Activated CD8-positive, alpha-beta T cell treated with anti-CD3 and anti-CD28 coated beads for 36 hours (primary cell): Measurements from ENCODE around the gene NLK. TPM values are rescaled to one million over a fixed set of nuclear protein-coding genes. Genes with fewer than 3 reads are reported as not detected.

Experiments used
- ATAC-seq: fragments of 200-7000 bp; cut with Tn5 transposase; one replicate; pipeline ENCODE4 v1.10.0; 2021; ENCODE audit warnings: mild to moderate bottlenecking, moderate library complexity
- CTCF ChIA-PET: fragments of 350-600 bp; sonication (Branson Sonifier 250); formaldehyde crosslinking; loops from one replicate; lab custom pipeline; 2021; ENCODE audit warnings: antibody characterized with exemption; lab: Charles Lee
- POLR2A ChIA-PET: fragments of 350-600 bp; sonication (Branson Sonifier 250); formaldehyde crosslinking; loops from one replicate; lab custom pipeline; 2021; ENCODE audit warnings: antibody characterized with exemption; lab: Charles Lee
- DNase-seq: peaks from one replicate; pipeline ENCODE4 v3.0.0-alpha.2; 2020
- H3K27ac Mint-ChIP-seq: one replicate; pipeline ENCODE4 v1.8.0; 2021; ENCODE audit warnings: mild to moderate bottlenecking, mixed read lengths
- H3K27me3 Mint-ChIP-seq: one replicate; pipeline ENCODE4 v1.8.0; 2021; ENCODE audit warnings: mixed read lengths
- H3K36me3 Mint-ChIP-seq: one replicate; pipeline ENCODE4 v1.8.0; 2021; ENCODE audit warnings: low read depth, mixed read lengths
- H3K4me1 Mint-ChIP-seq: one replicate; pipeline ENCODE4 v1.8.0; 2021; ENCODE audit warnings: low read depth, mixed read lengths
- H3K4me3 Mint-ChIP-seq: one replicate; pipeline ENCODE4 v1.8.0; 2021; ENCODE audit warnings: mild to moderate bottlenecking, moderate library complexity, mixed read lengths
- H3K9me3 Mint-ChIP-seq: one replicate; pipeline ENCODE4 v1.8.0; 2021; ENCODE audit warnings: mixed read lengths
- intact Hi-C: fragments of 100-400 bp; cut with micrococcal nuclease; formaldehyde crosslinking; loops from one replicate; pipeline ENCODE4 v1.10.0; 2022
- total RNA-seq, 2 experiments: library from RNA; stranded (reverse); gene quantifications; one replicate each; pipeline ENCODE4 v1.2.3, GENCODE V29; 2021
- TF ChIP-seq, protein P1 (sequence below): fragments of 200-600 bp; IDR thresholded peaks from one replicate; pipeline ENCODE4 v1.8.0; 2022; ENCODE audit warnings: antibody characterized with exemption, mild to moderate bottlenecking

The NLK gene
- total RNA-seq, 2 experiments from 2014 or later = 7.3 to 7.8 TPM

DNA sequence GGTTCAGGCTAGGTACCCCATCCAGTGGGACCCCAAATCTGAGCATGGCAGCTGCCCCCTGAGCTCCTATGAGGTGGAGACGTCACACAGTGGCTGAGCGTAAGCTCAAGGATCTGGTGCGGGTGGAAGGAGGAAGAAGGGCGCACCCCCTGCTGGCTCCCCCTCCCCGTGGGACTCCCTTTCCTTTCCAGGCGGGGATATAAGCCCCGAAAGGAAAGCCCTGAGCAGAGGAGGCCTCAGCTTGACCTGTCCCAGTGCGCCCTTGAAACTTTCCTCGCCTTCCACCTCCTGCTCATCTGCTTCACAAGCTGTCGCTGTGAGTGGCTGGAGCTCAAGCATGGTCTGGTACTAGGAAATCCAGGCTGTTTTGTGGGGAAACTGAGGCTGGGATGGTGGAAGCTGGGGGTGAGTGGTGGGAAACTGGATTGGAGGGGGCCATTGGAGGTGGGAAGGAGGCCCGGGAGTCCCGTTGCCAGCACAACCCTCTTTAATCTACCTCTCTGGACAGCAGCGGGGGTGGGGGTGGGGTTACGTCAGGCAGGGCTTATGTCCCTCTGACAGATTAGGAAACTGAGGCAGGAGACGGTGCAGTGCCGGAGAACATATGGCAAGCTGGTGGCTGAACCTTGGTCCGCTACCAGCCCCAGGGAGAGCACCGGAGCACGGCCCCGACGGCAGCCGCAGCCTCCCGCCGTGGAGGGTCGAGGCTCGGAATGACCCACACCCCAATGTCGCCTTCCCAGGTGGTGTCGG is 184.3 kb downstream of the NLK start:
- POLR2A ChIA-PET = no interaction called here
- peaks cover 38% of the 10 kb centered on the region for H3K27me3 Mint-ChIP-seq
- TF ChIP-seq, protein P1, sequence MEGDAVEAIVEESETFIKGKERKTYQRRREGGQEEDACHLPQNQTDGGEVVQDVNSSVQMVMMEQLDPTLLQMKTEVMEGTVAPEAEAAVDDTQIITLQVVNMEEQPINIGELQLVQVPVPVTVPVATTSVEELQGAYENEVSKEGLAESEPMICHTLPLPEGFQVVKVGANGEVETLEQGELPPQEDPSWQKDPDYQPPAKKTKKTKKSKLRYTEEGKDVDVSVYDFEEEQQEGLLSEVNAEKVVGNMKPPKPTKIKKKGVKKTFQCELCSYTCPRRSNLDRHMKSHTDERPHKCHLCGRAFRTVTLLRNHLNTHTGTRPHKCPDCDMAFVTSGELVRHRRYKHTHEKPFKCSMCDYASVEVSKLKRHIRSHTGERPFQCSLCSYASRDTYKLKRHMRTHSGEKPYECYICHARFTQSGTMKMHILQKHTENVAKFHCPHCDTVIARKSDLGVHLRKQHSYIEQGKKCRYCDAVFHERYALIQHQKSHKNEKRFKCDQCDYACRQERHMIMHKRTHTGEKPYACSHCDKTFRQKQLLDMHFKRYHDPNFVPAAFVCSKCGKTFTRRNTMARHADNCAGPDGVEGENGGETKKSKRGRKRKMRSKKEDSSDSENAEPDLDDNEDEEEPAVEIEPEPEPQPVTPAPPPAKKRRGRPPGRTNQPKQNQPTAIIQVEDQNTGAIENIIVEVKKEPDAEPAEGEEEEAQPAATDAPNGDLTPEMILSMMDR = no peak
- H3K9me3 Mint-ChIP-seq = no peaks in the 10 kb centered on the region
- ATAC-seq = no peak
- no peaks in the 10 kb centered on the region for H3K36me3 Mint-ChIP-seq
- CTCF ChIA-PET = interaction anchor here (1.3 to 1.5 kb wide), 2 partner anchors 25 to 190 kb away, joined by 4 to 5 read pairs; no protein-coding TSS in a partner anchor
- no peak for DNase-seq
- H3K27ac Mint-ChIP-seq = no peak overlapping the region
- no peak overlapping the region for H3K4me3 Mint-ChIP-seq
- H3K4me1 Mint-ChIP-seq = peaks cover 9% of the 10 kb centered on the region
- intact Hi-C loops = no loop called here

DNA sequence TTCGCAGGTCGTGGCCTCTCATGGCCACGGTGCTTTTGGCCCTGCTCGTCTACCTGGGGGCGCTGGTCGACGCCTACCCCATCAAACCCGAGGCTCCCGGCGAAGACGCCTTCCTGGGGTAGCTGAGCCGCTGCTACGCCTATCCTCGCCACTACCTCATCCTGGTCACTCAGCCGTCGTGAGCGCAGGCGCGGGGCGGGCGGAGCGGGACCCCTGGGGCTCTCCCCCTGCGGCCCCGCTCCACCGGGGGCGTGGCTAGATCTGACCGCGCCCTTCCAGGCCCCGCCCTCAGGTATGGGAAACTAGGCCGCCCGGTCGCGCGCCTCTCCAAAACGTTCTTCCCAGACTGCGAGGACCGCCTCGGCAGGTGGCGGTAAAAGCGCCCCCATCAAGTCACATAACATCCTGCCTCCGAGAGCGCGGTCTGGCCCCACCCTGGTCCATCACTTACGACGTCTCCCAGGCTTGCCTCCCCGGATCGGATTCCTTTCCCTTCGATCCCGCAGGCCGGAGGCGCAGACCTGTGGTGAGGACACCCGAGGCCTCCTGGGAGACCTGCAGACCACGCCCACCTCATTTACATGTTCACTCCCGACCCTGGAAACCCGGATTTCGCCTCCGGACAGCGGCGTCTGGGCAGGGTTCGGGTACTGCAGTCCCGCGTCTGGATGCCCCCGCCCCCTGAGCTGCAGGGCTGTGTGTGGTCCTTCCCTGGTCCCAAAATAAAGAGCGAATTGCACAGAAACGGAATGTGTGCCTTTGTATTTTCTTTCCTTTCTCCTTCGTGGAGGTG is 185.0 kb downstream of the NLK start:
- peaks cover 40% of the 10 kb centered on the region for H3K27me3 Mint-ChIP-seq

DNA sequence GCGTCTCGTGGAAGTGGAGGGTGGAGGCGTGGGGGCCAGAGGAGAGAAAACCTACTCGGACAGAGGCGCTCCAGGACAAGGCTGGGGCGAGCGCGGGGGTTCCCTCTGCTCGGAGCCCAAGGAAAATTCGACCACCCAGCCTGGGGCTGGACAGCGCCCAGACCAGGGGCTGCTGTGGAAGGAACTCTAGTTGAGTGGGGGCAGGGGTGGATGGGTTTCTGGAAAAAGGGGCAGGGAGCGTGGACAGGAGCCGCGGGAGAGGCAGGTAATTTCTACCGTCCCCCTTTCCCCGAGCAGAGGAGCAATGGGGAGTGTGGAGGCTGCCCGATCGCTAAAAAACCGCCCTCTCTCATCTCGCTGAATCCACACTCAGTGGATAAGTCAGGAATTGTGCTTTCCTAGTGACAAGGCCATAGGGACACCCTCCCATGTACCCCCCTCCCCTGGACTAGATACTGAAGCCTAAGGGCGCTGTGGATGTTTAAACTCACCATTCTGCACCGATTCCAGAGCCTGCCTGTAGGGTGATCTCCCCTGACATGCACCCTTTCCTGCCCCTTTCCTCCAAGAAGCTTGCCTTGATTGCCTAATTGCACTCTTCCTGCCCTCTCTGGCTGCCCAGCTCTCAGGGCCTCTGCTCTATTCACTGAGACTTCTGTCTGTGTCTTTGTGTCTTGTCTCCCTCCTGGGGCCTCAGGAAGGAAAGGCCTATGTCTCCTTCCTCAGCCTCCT is 185.8 kb downstream of the NLK start:
- H3K9me3 Mint-ChIP-seq = no peaks in the 10 kb centered on the region
- H3K4me3 Mint-ChIP-seq = peak overlapping the region; percentile 72
- ChIA-PET CTCF (interaction anchor here (1.1 to 1.4 kb wide), 3 partner anchors 10 to 413 kb away, joined by 3 to 5 read pairs (median 3); no protein-coding TSS in a partner anchor), POLR2A (no interaction called here)
- no peak overlapping the region for H3K27ac Mint-ChIP-seq
- H3K36me3 Mint-ChIP-seq = no peaks in the 10 kb centered on the region
- DNase-seq (no peak), ATAC-seq (no peak)
- TF ChIP-seq, protein P1 = peak; percentile 13
- H3K4me1 Mint-ChIP-seq = peaks cover 9% of the 10 kb centered on the region
- peaks cover 45% of the 10 kb centered on the region for H3K27me3 Mint-ChIP-seq
- intact Hi-C loops = no loop called here

More for the DNA sequence above, 185.0 kb downstream of the NLK start:
- no peaks in the 10 kb centered on the region for H3K36me3 Mint-ChIP-seq
- peak overlapping the region; percentile 72 for H3K4me3 Mint-ChIP-seq
- DNase-seq (peak; percentile 50), ATAC-seq (peak; percentile 71)
- TF ChIP-seq, protein P1 = no peak
- H3K4me1 Mint-ChIP-seq = peaks cover 9% of the 10 kb centered on the region
- H3K27ac Mint-ChIP-seq = no peak overlapping the region
- H3K9me3 Mint-ChIP-seq = no peaks in the 10 kb centered on the region
- intact Hi-C loops = no loop called here
- ChIA-PET CTCF (interaction anchor here (1.3 to 1.5 kb wide), 2 partner anchors 24 to 189 kb away, joined by 4 to 5 read pairs; no protein-coding TSS in a partner anchor), POLR2A (no interaction called here)

DNA sequence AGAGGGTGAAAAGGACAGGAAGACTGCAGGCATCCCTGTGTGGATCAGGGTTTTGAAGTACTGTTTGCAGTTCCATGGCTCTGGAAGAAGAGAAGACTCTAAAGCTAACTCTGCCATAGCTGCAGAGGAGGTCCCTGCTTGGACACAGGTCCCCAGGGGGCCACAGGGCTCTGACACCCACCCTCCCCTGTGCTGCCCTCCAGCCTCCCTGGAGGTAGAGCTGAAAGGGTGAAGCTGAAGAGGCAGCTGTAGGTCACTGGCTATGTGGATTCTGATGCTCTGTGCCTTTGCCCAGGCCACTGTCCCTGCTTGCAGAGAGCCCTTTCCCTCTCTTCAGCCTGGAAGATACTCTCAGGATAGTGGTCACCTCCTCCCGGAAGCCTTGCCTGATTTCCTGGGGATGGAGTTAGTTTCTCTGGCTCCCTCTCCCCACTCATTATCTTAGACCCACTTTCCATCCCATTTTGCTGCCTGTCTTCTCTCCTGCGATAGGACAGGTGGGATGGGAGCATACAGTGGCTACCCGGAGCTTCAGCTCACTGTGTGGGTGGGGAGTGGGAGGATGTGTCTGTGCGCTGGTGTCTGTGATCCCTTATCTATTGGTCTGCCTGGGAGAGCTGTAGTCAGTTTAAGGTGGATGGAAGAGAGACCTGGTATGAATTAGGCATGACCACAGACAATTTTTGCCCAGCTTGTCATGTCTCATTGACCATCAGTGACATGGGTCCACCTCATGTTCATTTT is 186.7 kb downstream of the NLK start:
- Mint-ChIP-seq H3K36me3 (no peaks in the 10 kb centered on the region), H3K27ac (no peak overlapping the region), H3K9me3 (no peaks in the 10 kb centered on the region), H3K4me1 (peaks cover 9% of the 10 kb centered on the region), H3K27me3 (peaks cover 46% of the 10 kb centered on the region), H3K4me3 (no peak overlapping the region)
- TF ChIP-seq, protein P1 = no peak
- ChIA-PET POLR2A (no interaction called here), CTCF (interaction anchor here (1.1 to 1.4 kb wide), 3 partner anchors 11 to 414 kb away, joined by 3 to 5 read pairs (median 3); no protein-coding TSS in a partner anchor)
- intact Hi-C loops = no loop called here
- no peak for ATAC-seq
- no peak for DNase-seq
